ENCODE measurements around the gene MAP1S. TPM values are rescaled to one million over a fixed set of nuclear protein-coding genes. Genes with fewer than 3 reads are reported as not detected.

MAP1S gene
- total RNA-seq, 1 experiment from 2014 or later: 23.3 TPM

DNA sequence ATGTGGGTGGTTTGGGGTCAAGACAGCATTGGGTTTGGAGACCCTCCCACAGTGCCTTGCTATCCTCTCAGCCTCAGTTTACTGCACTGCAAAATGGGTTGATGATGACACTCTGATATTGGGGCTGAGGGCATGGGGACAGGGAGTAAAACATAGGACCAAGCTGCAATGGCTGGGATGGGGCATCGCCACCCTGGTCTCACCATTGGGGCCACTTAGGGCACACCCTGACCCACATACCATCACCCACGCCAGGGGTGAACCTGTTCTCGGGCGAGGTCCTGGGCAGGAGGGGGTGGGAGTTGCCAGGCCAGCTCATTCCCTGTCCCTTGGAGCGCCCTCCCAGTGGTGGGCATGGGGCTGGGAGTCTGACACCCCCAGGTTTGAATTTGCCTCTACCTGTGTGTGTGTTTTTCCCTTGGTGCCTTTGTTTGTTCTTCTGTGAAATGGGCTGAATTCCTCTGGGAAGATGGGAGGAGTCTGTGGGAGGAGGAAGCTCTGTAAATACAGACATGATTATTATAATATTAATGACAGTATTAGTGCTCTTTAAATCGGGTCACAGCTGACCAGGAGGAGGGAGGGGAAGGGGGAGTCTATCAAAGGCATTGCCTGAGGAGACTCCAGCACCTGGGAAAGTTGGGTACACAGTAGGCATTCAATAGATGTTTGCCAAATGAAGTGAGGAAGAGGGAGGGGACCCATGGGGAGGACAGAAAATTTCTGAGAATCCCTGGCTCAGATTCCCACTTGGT is 29.8 kb downstream of the MAP1S start:
- H3K36me3 ChIP-seq: no peaks in the 10 kb centered on the region
- H3K27me3 ChIP-seq: 0 out of 2 replicates have a peak, but pooled peaks cover 7% of the 10 kb centered on the region
- H3K9me3 ChIP-seq: no peaks in the 10 kb centered on the region
- no peak overlapping the region for H3K4me3 ChIP-seq
- no peak for DNase-seq

DNA sequence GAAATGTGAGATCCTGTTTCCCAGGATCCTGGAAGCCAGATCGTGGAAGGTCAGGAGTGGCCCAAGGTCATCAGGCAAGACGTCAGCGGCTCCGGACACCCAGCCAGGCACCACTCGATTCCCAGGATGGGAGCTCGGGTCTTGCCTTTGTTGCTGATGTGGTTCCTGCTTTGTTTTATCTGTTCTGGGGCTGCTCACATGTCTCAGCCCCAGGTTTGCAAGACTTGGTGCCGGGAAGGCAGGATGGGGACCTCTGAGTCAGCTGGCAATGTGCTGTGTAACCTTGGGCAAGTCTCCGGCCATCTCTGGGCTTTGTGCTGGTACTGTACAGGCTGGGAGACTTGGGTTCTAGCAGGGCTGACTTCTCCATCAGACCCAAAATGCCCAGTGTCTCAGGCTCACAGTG is 30.6 kb downstream of the MAP1S start:
- Histone ChIP-seq H3K36me3 (no peaks in the 10 kb centered on the region), H3K9me3 (no peaks in the 10 kb centered on the region), H3K4me3 (no peak overlapping the region), H3K27me3 (0 out of 2 replicates have a peak, but pooled peaks cover 7% of the 10 kb centered on the region)
- DNase-seq: no peak

DNA sequence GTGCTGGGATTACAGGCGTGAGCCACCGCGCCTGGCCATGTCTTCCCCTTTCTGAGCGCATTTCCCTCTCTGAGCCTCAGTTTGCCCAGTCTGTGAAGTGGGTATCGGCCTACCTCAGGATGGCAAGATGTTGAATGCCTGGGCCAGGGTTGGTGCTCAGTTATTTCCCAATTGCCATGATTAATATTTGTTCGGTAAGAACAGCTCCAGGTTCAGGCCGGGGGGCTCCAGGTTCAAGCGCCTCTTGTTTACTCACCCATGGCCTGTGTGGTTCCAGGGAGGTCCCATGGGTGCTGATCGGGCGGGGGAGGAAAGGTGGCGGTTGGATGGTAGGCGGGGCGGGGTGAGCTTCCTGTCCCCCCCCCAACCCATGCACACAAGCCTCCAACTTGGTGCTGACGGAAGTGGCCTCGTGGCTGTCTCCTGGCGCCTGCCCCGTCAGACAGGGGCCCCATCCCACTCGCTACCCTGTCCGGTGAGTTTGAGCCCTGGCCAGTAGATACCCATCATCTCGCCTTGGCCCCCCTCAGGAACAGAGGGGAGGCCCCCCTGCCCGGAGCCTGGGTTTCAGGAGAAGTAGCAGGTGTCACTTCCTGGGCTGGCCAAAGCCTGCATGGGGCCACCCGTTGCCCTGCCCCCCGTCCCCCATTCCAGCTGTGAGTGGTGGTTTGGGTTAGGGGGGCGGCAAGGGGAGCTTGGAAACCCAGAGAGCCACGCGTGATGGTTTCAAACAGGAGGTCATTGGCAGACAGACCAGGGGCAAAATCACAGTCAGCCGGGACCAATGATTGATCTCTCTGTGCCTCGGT is 32.0 kb downstream of the MAP1S start, which contains the start of gene FCHO1:
Gene FCHO1, plus strand, starts transcription at position 375 of the 809 bp plus-strand sequence. CDS start 3,688 bp downstream, outside the sequence.
- H3K9me3 ChIP-seq: no peaks in the 10 kb centered on the region
- H3K36me3 ChIP-seq: no peaks in the 10 kb centered on the region
- H3K27me3 ChIP-seq: 0 out of 2 replicates have a peak, but pooled peaks cover 7% of the 10 kb centered on the region
- DNase-seq: no peak
- H3K4me3 ChIP-seq: no peak within 1 kb of the TSS

DNA sequence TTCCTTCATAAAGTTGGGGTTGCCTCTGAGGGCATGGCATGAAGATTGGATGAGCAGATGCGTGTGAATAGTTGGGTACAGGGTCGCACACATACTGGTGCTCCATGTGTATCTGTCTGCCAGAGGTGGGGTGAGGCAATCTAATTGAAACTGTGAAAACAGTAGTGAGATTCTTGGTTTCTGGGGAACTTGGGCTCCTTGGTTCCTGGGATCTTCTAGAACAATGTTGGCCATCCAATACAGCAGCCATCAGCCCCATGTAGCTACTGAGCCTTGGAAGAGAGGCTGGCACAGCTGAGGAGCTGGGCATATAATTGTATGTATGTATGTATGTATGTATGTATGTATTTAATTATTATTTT is 32.6 kb downstream of the MAP1S start:
- no peak for DNase-seq
- Histone ChIP-seq H3K9me3 (no peaks in the 10 kb centered on the region), H3K36me3 (no peaks in the 10 kb centered on the region), H3K4me3 (no peak overlapping the region), H3K27me3 (0 out of 2 replicates have a peak, but pooled peaks cover 7% of the 10 kb centered on the region)

DNA sequence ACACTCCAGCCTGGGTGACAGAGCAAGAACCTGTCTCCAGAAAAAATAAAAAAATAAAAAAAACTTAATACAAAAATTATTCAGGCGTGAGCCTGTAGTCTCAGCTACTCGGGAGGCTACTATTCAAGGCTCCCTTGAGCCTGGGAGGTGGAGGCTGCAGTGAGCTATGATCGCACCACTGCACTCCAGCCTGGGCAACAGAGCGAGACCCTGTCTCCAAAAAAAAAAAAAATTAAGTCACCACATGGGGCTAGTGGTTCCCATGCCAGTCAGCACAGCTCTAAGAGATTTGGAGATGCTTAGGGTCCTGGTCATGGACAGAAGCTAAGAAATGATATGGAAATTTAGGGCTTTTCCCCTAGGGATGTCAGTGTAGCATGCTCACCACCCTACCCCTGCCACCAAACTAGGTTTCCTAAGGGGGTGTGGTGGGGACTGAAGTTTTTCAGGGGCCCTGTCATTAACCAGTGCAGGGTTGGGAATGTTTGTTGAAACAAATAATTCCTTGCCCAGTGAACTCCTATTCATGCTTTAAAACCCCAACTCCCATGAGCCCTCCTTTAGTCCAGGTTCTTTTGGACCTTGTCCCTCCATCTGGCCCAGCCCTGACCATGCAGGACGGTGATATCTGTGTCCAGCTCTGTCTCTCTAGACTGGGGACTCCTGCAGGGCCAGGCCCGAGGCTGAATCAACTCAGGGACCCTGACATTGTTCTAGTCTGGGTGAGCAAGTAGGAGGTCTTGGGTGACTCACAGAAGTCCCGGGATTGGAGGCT is 33.8 kb downstream of the MAP1S start:
- DNase-seq: no peak
- Histone ChIP-seq H3K4me3 (no peak overlapping the region), H3K36me3 (no peaks in the 10 kb centered on the region), H3K9me3 (no peaks in the 10 kb centered on the region), H3K27me3 (0 out of 2 replicates have a peak, but pooled peaks cover 3% of the 10 kb centered on the region)

DNA sequence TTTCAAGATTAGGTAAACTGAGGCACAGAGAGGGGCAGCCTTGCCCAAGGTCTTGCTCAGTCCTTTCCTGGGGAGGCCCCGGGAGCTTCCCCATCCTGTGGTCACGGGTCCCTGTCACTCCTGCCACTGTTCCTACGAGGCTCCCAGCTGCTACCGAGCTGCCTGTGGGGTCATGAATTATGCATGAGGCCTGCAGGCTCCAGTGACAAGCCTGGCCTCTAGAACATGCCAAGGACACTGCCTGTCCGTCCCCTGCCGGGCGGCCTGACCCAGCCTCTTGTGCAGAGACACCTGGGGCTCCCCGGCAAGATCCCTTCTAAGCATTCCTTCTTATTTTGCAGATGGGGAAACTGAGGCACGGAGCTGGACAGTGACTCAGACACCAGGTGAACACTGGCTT is 34.7 kb downstream of the MAP1S start:
- DNase-seq: no peak
- Histone ChIP-seq H3K9me3 (no peaks in the 10 kb centered on the region), H3K4me3 (no peak overlapping the region), H3K36me3 (no peaks in the 10 kb centered on the region), H3K27me3 (0 out of 2 replicates have a peak, but pooled peaks cover 2% of the 10 kb centered on the region)

- DNase-seq: no peak
- Histone ChIP-seq H3K9me3 (no peaks in the 10 kb centered on the region), H3K27me3 (0 out of 2 replicates have a peak, but pooled peaks cover 2% of the 10 kb centered on the region), H3K4me3 (no peak overlapping the region), H3K36me3 (no peaks in the 10 kb centered on the region)
These were observed 35.6 kb downstream of the MAP1S start for GRCh38 chr19:17754634-17755442.

DNA sequence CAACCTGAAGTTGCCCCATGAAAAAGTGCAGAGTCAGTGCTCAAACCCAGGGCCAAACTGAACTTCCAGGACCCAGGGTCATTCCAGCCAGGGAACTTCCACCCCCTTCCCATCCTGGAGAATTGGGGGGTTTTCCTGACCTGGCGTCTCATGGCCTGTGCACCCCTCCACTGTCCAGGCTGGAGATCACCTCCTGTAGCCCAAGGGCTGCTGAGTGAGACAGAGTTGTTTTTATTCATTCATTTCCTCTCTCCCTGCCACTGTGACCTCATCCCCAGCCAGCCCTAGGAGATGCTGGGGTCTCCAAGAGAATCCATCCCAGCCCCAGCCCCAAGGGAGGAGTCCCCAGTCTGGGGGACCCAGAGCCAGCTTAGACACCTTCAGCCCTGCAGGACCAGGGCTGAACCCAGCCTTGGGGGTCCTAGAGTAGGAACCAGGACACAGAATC is 36.2 kb downstream of the MAP1S start:
- no peaks in the 10 kb centered on the region for H3K9me3 ChIP-seq
- H3K27me3 ChIP-seq: 0 out of 2 replicates have a peak, but pooled peaks cover under 1% of the 10 kb centered on the region
- H3K4me3 ChIP-seq: no peak overlapping the region
- no peak for DNase-seq
- H3K36me3 ChIP-seq: no peaks in the 10 kb centered on the region

GRCh38 chr19:17755977-17756670 is 36.8 kb downstream of the MAP1S start:
- no peaks in the 10 kb centered on the region for H3K36me3 ChIP-seq
- no peaks in the 10 kb centered on the region for H3K9me3 ChIP-seq
- peak; percentile 37 for DNase-seq

DNA sequence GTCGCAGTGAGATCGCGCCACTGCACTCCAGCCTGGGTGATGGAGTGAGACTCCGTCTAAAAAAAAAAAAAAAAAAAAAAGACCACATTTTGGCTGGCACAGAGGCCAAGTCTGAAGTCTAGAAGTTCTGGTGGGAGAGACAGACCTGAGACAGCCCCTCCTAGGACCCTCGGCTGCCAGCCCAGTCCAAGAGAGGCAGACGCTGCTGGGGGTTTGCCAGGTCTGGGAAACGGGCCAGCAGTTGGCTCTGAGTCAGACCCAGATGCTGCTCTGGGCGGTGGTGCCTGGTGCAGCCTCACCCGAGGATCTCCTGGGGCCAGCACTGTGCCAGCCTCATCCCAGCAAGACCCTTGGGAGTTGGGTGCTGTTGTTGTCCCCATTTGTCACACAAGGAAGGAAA is 37.8 kb downstream of the MAP1S start:
- peak; percentile 78 for DNase-seq
- Histone ChIP-seq H3K9me3 (no peaks in the 10 kb centered on the region), H3K4me3 (no peak overlapping the region), H3K27me3 (no peaks in the 10 kb centered on the region), H3K36me3 (no peaks in the 10 kb centered on the region)

More at GRCh38 chr19:17755977-17756670, 36.8 kb downstream of the MAP1S start:
- H3K4me3 ChIP-seq: no peak overlapping the region
- no peaks in the 10 kb centered on the region for H3K27me3 ChIP-seq

- Histone ChIP-seq H3K36me3 (no peaks in the 10 kb centered on the region), H3K9me3 (no peaks in the 10 kb centered on the region), H3K4me3 (no peak overlapping the region), H3K27me3 (no peaks in the 10 kb centered on the region)
- DNase-seq: no peak
These were observed 39.2 kb downstream of the MAP1S start for GRCh38 chr19:17758515-17758914.

DNA sequence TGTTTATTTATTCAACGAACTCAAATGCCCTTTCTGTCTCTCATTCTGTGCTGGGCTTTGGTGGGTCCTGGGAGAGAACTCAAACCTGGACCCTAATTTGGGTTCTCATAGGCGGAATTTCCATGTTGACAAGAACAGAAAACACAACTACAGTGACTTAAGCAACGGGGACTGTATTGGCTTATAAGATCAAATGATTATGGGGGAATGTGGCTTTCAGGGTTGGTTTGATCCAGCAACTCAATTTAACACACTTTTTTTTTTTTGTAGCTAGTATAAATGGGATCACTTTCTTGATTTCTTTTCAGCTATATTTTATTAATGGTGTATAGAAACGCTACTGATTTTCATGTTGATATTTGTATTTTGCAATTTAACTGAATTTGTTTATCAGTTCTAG is 41.9 kb downstream of the MAP1S start:
- no peak overlapping the region for H3K4me3 ChIP-seq
- no peaks in the 10 kb centered on the region for H3K27me3 ChIP-seq
- H3K9me3 ChIP-seq: no peaks in the 10 kb centered on the region
- H3K36me3 ChIP-seq: no peaks in the 10 kb centered on the region
- DNase-seq: no peak

GRCh38 chr19:17762505-17763229 is 43.4 kb downstream of the MAP1S start:
- H3K9me3 ChIP-seq: no peaks in the 10 kb centered on the region
- H3K36me3 ChIP-seq: no peaks in the 10 kb centered on the region
- H3K4me3 ChIP-seq: no peak overlapping the region
- no peaks in the 10 kb centered on the region for H3K27me3 ChIP-seq
- peak; percentile 77 for DNase-seq

- DNase-seq: no peak
- Histone ChIP-seq H3K36me3 (no peaks in the 10 kb centered on the region), H3K4me3 (no peak overlapping the region), H3K9me3 (no peaks in the 10 kb centered on the region), H3K27me3 (no peaks in the 10 kb centered on the region)
These were observed 45.1 kb downstream of the MAP1S start for GRCh38 chr19:17764348-17764747.

DNA sequence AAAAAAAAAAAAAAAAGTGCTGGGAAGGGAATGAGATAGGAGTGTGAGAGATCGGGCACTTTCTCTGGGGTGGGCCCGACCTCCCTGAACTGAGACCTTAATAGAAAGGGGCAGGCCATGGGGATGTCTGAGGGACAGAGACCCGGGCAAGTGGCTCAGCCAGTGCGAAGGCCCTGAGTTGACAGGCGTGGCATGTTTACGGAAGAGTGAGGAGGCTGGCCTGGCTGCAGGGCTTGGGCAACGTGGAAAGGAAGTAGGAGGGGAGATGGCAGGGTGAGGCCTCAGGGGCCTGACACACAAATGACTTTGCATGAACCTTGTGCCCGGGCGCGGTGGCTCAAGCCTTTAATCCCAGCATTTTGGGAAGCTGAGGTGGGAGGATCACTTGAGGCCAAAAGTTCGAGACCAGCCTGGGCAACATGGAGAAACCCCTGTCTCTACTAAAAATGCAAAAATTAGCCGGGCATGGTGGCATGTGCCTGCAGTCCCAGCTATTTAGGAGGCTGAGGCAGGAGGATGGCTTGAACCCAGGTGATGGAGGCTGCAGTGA is 45.9 kb downstream of the MAP1S start:
- H3K4me3 ChIP-seq: no peak overlapping the region
- H3K27me3 ChIP-seq: no peaks in the 10 kb centered on the region
- no peak for DNase-seq
- H3K9me3 ChIP-seq: no peaks in the 10 kb centered on the region
- no peaks in the 10 kb centered on the region for H3K36me3 ChIP-seq
